GM23338 (cell line): Measurements from ENCODE around the gene GPR37L1. TPM values are rescaled to one million over a fixed set of nuclear protein-coding genes. Genes with fewer than 3 reads are reported as not detected.

ENCODE experiments used
- ATAC-seq: fragments of 200-7000 bp; cut with Tn5 transposase; 3 replicates; pipeline ENCODE4 v1.9.1; 2020
- DNase-seq: peaks from one replicate; pipeline ENCODE4 v3.0.0-alpha.2; 2015; ENCODE audit warnings: low spot score
- H2AFZ ChIP-seq: fragments of 200-600 bp; sonication (generic); 2 replicates; pipeline ENCODE4 v1.8.0; 2016; ENCODE audit warnings: antibody characterized with exemption, mild to moderate bottlenecking, moderate library complexity
- H3F3A ChIP-seq: fragments of 200-600 bp; sonication (generic); replicated peaks from 2 replicates; pipeline ENCODE4 v1.8.0; 2017; ENCODE audit warnings: antibody characterized with exemption, mixed run types, low read depth
- H3K27ac ChIP-seq: fragments of 200-600 bp; sonication (generic); 2 replicates; pipeline ENCODE4 v1.6.1; 2016; ENCODE audit warnings: low read depth
- H3K27me3 ChIP-seq: fragments of 200-600 bp; sonication (generic); 2 replicates; pipeline ENCODE4 v1.8.0; 2016; ENCODE audit warnings: mild to moderate bottlenecking, mixed run types, moderate library complexity; ENCODE audit not compliant: insufficient read depth
- H3K36me3 ChIP-seq: fragments of 200-600 bp; sonication (generic); 2 replicates; pipeline ENCODE4 v1.8.0; 2016; ENCODE audit warnings: mild to moderate bottlenecking; ENCODE audit not compliant: insufficient read depth
- H3K4me1 ChIP-seq: fragments of 200-600 bp; sonication (generic); 2 replicates; pipeline ENCODE4 v1.8.0; 2016; ENCODE audit warnings: mild to moderate bottlenecking, moderate library complexity; ENCODE audit not compliant: insufficient read depth
- H3K4me2 ChIP-seq: fragments of 200-600 bp; sonication (generic); 2 replicates; pipeline ENCODE4 v1.7.1; 2017; ENCODE audit warnings: mixed run types
- H3K4me3 ChIP-seq: fragments of 200-600 bp; sonication (generic); 2 replicates; pipeline ENCODE4 v1.6.1; 2016; ENCODE audit warnings: mixed run types
- H3K79me2 ChIP-seq: fragments of 200-600 bp; sonication (generic); replicated peaks from 2 replicates; pipeline ENCODE4 v1.8.0; 2017; ENCODE audit warnings: mild to moderate bottlenecking; ENCODE audit not compliant: insufficient read depth
- H3K9me2 ChIP-seq: fragments of 200-600 bp; sonication (generic); 2 replicates; pipeline ENCODE4 v1.8.0; 2017; ENCODE audit not compliant: insufficient read depth
- H4K20me1 ChIP-seq: fragments of 200-600 bp; sonication (generic); replicated peaks from 2 replicates; pipeline ENCODE4 v1.8.0; 2017; ENCODE audit warnings: mild to moderate bottlenecking; ENCODE audit not compliant: insufficient read depth
- H3K27ac Mint-ChIP-seq: 2 replicates; pipeline ENCODE4 v1.8.0; 2020; ENCODE audit warnings: inconsistent platforms, mild to moderate bottlenecking, moderate library complexity, mixed read lengths
- H3K27me3 Mint-ChIP-seq: 3 replicates; pipeline ENCODE4 v1.8.0; 2022; ENCODE audit warnings: low read depth, mild to moderate bottlenecking, moderate library complexity, mixed read lengths, inconsistent platforms; ENCODE audit not compliant: insufficient read depth, poor library complexity
- H3K36me3 Mint-ChIP-seq: 3 replicates; pipeline ENCODE4 v1.8.0; 2021; ENCODE audit warnings: low read depth, mild to moderate bottlenecking, inconsistent platforms, moderate library complexity, mixed read lengths
- H3K4me1 Mint-ChIP-seq: 3 replicates; pipeline ENCODE4 v1.8.0; 2020; ENCODE audit warnings: mild to moderate bottlenecking, inconsistent platforms, mixed read lengths
- H3K4me3 Mint-ChIP-seq: 3 replicates; pipeline ENCODE4 v1.8.0; 2021; ENCODE audit warnings: moderate library complexity, mild to moderate bottlenecking, inconsistent platforms, mixed read lengths
- H3K9me3 Mint-ChIP-seq: 3 replicates; pipeline ENCODE4 v1.8.0; 2020; ENCODE audit warnings: moderate library complexity, mild to moderate bottlenecking, inconsistent platforms, mixed read lengths
- CREB1 ChIP-seq: fragments of 250-450 bp; sonication (Bioruptor Pico); IDR thresholded peaks from 2 replicates; pipeline ENCODE4 v1.5.0; 2020; ENCODE audit warnings: low read depth, mild to moderate bottlenecking, moderate library complexity
- CTCF ChIP-seq, 2 experiments: fragments of 200-600 bp in 1 of 2; sonication (generic) in 1 of 2; conservative IDR thresholded peaks; 2 replicates each; pipeline versions ENCODE4 v1.5.1 to v1.6.1; 2016 to 2017; ENCODE audit warnings: antibody characterized with exemption in 2 of 2, low read depth in 2 of 2, mild to moderate bottlenecking in 2 of 2, moderate library complexity in 1 of 2
- ETS1 ChIP-seq: IDR thresholded peaks from 2 replicates; pipeline ENCODE4 v1.6.1; 2016; ENCODE audit warnings: antibody characterized with exemption
- EZH2 ChIP-seq: fragments of 200-600 bp; sonication (generic); IDR thresholded peaks from one replicate; pipeline ENCODE4 v1.8.0; 2017; ENCODE audit warnings: antibody characterized with exemption, mild to moderate bottlenecking, low read depth; ENCODE audit not compliant: unreplicated experiment
- EZH2phosphoT487 ChIP-seq: fragments of 200-600 bp; sonication (generic); IDR thresholded peaks from one replicate; pipeline ENCODE4 v1.8.1; 2018; ENCODE audit warnings: antibody characterized with exemption; ENCODE audit not compliant: unreplicated experiment
- JUNB ChIP-seq: IDR thresholded peaks from one replicate; pipeline ENCODE4 v1.6.1; 2016; ENCODE audit warnings: antibody characterized with exemption; ENCODE audit not compliant: unreplicated experiment
- NANOG ChIP-seq: IDR thresholded peaks from 2 replicates; pipeline ENCODE4 v1.6.1; 2016; ENCODE audit warnings: antibody characterized with exemption, borderline replicate concordance
- POLR2AphosphoS5 ChIP-seq: IDR thresholded peaks from 2 replicates; pipeline ENCODE4 v1.6.1; 2016; ENCODE audit warnings: antibody characterized with exemption, low read depth
- REST ChIP-seq: IDR thresholded peaks from one replicate; pipeline ENCODE4 v1.6.1; 2018; ENCODE audit warnings: antibody characterized with exemption; ENCODE audit not compliant: unreplicated experiment
- STAT1 ChIP-seq: IDR thresholded peaks from one replicate; pipeline ENCODE4 v1.6.1; 2016; ENCODE audit warnings: antibody characterized with exemption; ENCODE audit not compliant: unreplicated experiment
- ZNF114 ChIP-seq: fragments of 250-450 bp; sonication (Bioruptor Pico); IDR thresholded peaks from 2 replicates; pipeline ENCODE4 v1.5.0; 2020; ENCODE audit warnings: mild to moderate bottlenecking, moderate library complexity
- ZNF331 ChIP-seq: fragments of 250-450 bp; sonication (Bioruptor Pico); IDR thresholded peaks from 2 replicates; pipeline ENCODE4 v1.5.0; 2020; ENCODE audit warnings: low read depth, mild to moderate bottlenecking, moderate library complexity
- ZNF462 ChIP-seq: fragments of 250-450 bp; sonication (Bioruptor Pico); IDR thresholded peaks from 2 replicates; pipeline ENCODE4 v1.5.0; 2020; ENCODE audit warnings: mild to moderate bottlenecking, moderate library complexity
- polyA plus RNA-seq: library from polyadenylated mRNA; unstranded; fragments of >200 nt; fragmentation: Nextera tagmentation; extraction: Ambion mirVana; gene quantifications from 2 replicates; pipeline ENCODE4 v1.2.1, GENCODE V29; 2016
- total RNA-seq: library from RNA; depleted of rRNA; stranded (reverse); fragments of >200 nt; shearing (Covaris generic); gene quantifications from 2 replicates; pipeline ENCODE4 v1.2.3, GENCODE V29; 2014

Gene GPR37L1
- total and polyA plus RNA-seq, 2 experiments from 2014 or later: 0.08 to 0.21 TPM

GRCh38 chr1:202172015-202172355, 49.3 kb downstream of the GPR37L1 start:
- Histone ChIP-seq H3K36me3 (no peaks in the 10 kb centered on the region), H3K4me3 (no peak overlapping the region), H3K9me2 (no peaks in the 10 kb centered on the region), H2AFZ (no peak overlapping the region), H3K27ac (no peak overlapping the region), H3K4me1 (no peaks in the 10 kb centered on the region), H4K20me1 (no peaks in the 10 kb centered on the region), H3K79me2 (no peaks in the 10 kb centered on the region), H3K4me2 (no peak overlapping the region), H3F3A (no peaks in the 10 kb centered on the region), H3K27me3 (no peaks in the 10 kb centered on the region)
- DNase-seq (no peak), ATAC-seq (no peak)
- H3K4me1 Mint-ChIP-seq: peaks cover 10% of the 10 kb centered on the region
- no peaks in the 10 kb centered on the region for H3K9me3 Mint-ChIP-seq
- H3K4me3 Mint-ChIP-seq: no peak overlapping the region
- no peaks in the 10 kb centered on the region for H3K36me3 Mint-ChIP-seq
- peaks cover 18% of the 10 kb centered on the region for H3K27me3 Mint-ChIP-seq
- no peak for TF ChIP-seq CREB1 (CRISPR knock-in tag)
- no peak for TF ChIP-seq REST
- no peak for TF ChIP-seq EZH2phosphoT487
- TF ChIP-seq STAT1: no peak
- TF ChIP-seq ZNF462 (CRISPR knock-in tag): no peak
- TF ChIP-seq JUNB: no peak
- TF ChIP-seq ZNF114 (CRISPR knock-in tag): no peak
- TF ChIP-seq ETS1: no peak
- TF ChIP-seq CTCF (conservative IDR thresholded peaks at IDR 0.05; ENCODE audit: low read depth in 2 of 2): no peak
- TF ChIP-seq EZH2: no peak
- TF ChIP-seq POLR2AphosphoS5: no peak
- no peak for TF ChIP-seq ZNF331 (CRISPR knock-in tag)
- no peak for TF ChIP-seq NANOG
- no peak overlapping the region for H3K27ac Mint-ChIP-seq
